Neural cell (in vitro differentiated cells): ENCODE results near the gene GNAI2.

Source experiments
- EZH2 ChIP-seq: fragments of 200-600, 300-800 bp; shearing (Covaris generic), sonication (generic); IDR thresholded peaks from 2 replicates; pipeline ENCODE4 v1.6.1; 2014; ENCODE audit warnings: antibody characterized with exemption, low read length, borderline replicate concordance, mild to moderate bottlenecking; ENCODE audit not compliant: insufficient read depth, poor library complexity, severe bottlenecking
- POLR2AphosphoS5 ChIP-seq: IDR thresholded peaks from 2 replicates; pipeline ENCODE4 v1.6.1; 2012
- REST ChIP-seq: IDR thresholded peaks from 2 replicates; pipeline ENCODE4 v1.6.1; 2012; ENCODE audit warnings: borderline replicate concordance
- TAF1 ChIP-seq: IDR thresholded peaks from 2 replicates; pipeline ENCODE4 v1.6.1; 2012; ENCODE audit warnings: low read depth
- TF ChIP-seq, protein P1 (sequence below): fragments of 450-650 bp; IDR thresholded peaks from 2 replicates; pipeline ENCODE4 v1.5.1; 2014; ENCODE audit warnings: antibody characterized with exemption, mild to moderate bottlenecking, moderate library complexity; ENCODE audit not compliant: poor library complexity, severe bottlenecking

- TF ChIP-seq, protein P1, sequence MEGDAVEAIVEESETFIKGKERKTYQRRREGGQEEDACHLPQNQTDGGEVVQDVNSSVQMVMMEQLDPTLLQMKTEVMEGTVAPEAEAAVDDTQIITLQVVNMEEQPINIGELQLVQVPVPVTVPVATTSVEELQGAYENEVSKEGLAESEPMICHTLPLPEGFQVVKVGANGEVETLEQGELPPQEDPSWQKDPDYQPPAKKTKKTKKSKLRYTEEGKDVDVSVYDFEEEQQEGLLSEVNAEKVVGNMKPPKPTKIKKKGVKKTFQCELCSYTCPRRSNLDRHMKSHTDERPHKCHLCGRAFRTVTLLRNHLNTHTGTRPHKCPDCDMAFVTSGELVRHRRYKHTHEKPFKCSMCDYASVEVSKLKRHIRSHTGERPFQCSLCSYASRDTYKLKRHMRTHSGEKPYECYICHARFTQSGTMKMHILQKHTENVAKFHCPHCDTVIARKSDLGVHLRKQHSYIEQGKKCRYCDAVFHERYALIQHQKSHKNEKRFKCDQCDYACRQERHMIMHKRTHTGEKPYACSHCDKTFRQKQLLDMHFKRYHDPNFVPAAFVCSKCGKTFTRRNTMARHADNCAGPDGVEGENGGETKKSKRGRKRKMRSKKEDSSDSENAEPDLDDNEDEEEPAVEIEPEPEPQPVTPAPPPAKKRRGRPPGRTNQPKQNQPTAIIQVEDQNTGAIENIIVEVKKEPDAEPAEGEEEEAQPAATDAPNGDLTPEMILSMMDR: no peak
- no peak for TF ChIP-seq TAF1
- TF ChIP-seq EZH2: no peak
- peak; percentile 58 for TF ChIP-seq POLR2AphosphoS5
- no peak for TF ChIP-seq REST
These were observed 31.1 kb upstream of the GNAI2 start, which contains the start of gene SLC38A3 for GRCh38 chr3:50204804-50205412.
